ENCODE results near the gene HTT. TPM values are rescaled to one million over a fixed set of nuclear protein-coding genes. Genes with fewer than 3 reads are reported as not detected.

HTT gene
- total and polyA plus RNA-seq, 10 donors: 10.0 to 124 (median 84.4) TPM

DNA sequence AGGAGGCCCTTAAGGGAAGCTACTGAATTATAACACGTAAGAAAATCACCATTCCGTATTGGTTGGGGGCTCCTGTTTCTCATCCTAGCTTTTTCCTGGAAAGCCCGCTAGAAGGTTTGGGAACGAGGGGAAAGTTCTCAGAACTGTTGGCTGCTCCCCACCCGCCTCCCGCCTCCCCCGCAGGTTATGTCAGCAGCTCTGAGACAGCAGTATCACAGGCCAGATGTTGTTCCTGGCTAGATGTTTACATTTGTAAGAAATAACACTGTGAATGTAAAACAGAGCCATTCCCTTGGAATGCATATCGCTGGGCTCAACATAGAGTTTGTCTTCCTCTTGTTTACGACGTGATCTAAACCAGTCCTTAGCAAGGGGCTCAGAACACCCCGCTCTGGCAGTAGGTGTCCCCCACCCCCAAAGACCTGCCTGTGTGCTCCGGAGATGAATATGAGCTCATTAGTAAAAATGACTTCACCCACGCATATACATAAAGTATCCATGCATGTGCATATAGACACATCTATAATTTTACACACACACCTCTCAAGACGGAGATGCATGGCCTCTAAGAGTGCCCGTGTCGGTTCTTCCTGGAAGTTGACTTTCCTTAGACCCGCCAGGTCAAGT is 167.5 kb downstream of the HTT start:
- H3K27ac ChIP-seq: no peak overlapping the region
- intact Hi-C loops (cut with DNase I; ENCODE audit: low total_unique reads): no loop called here
- 84 to 89% (median 89%) methylated on average over 17 of the region's 17 CpGs for WGBS, 5 donors
- TF ChIP-seq, protein P1, sequence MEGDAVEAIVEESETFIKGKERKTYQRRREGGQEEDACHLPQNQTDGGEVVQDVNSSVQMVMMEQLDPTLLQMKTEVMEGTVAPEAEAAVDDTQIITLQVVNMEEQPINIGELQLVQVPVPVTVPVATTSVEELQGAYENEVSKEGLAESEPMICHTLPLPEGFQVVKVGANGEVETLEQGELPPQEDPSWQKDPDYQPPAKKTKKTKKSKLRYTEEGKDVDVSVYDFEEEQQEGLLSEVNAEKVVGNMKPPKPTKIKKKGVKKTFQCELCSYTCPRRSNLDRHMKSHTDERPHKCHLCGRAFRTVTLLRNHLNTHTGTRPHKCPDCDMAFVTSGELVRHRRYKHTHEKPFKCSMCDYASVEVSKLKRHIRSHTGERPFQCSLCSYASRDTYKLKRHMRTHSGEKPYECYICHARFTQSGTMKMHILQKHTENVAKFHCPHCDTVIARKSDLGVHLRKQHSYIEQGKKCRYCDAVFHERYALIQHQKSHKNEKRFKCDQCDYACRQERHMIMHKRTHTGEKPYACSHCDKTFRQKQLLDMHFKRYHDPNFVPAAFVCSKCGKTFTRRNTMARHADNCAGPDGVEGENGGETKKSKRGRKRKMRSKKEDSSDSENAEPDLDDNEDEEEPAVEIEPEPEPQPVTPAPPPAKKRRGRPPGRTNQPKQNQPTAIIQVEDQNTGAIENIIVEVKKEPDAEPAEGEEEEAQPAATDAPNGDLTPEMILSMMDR (IDR thresholded peaks at IDR 0.05 in 8 of 11, conservative IDR thresholded peaks at IDR 0.05 in 3 of 11): no peak
- no peak for TF ChIP-seq POLR2A (IDR thresholded peaks at IDR 0.05)
- no peak for TF ChIP-seq POLR2AphosphoS5 (IDR thresholded peaks at IDR 0.05)
- H3K27me3 ChIP-seq (replicated peaks in 1 of 7): no peaks in the 10 kb centered on the region
- peaks cover 0 to 84% (median 46%) of the 10 kb centered on the region in 6 donors for H3K36me3 ChIP-seq
- peaks cover 0 to 4% (median 0%) of the 10 kb centered on the region in 6 donors for H3K4me1 ChIP-seq
- no peak overlapping the region for H3K4me3 ChIP-seq
- DNase-seq: no peak
- H3K9me3 ChIP-seq: no peaks in the 10 kb centered on the region

DNA sequence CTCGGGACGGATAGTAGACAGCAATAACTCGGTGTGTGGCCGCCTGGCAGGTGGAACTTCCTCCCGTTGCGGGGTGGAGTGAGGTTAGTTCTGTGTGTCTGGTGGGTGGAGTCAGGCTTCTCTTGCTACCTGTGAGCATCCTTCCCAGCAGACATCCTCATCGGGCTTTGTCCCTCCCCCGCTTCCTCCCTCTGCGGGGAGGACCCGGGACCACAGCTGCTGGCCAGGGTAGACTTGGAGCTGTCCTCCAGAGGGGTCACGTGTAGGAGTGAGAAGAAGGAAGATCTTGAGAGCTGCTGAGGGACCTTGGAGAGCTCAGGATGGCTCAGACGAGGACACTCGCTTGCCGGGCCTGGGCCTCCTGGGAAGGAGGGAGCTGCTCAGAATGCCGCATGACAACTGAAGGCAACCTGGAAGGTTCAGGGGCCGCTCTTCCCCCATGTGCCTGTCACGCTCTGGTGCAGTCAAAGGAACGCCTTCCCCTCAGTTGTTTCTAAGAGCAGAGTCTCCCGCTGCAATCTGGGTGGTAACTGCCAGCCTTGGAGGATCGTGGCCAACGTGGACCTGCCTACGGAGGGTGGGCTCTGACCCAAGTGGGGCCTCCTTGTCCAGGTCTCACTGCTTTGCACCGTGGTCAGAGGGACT is 168.8 kb downstream of the HTT start:
- H3K36me3 ChIP-seq: peaks cover 0 to 72% (median 35%) of the 10 kb centered on the region in 6 donors
- no peaks in the 10 kb centered on the region for H3K9me3 ChIP-seq
- H3K27me3 ChIP-seq (replicated peaks in 1 of 7): no peaks in the 10 kb centered on the region
- DNase-seq: no peak
- H3K27ac ChIP-seq: no peak overlapping the region
- 73 to 82% (median 82%) methylated on average over 11 to 23 of the region's 23 CpGs for WGBS, 5 donors
- no peak overlapping the region for H3K4me3 ChIP-seq
- intact Hi-C loops (cut with DNase I; ENCODE audit: low total_unique reads): no loop called here
- H3K4me1 ChIP-seq: peaks cover 0 to 4% (median 0%) of the 10 kb centered on the region in 6 donors
- TF ChIP-seq POLR2AphosphoS5 (IDR thresholded peaks at IDR 0.05) (peak in 1 of 3 donors; percentile 33), POLR2A (IDR thresholded peaks at IDR 0.05) (no peak)

DNA sequence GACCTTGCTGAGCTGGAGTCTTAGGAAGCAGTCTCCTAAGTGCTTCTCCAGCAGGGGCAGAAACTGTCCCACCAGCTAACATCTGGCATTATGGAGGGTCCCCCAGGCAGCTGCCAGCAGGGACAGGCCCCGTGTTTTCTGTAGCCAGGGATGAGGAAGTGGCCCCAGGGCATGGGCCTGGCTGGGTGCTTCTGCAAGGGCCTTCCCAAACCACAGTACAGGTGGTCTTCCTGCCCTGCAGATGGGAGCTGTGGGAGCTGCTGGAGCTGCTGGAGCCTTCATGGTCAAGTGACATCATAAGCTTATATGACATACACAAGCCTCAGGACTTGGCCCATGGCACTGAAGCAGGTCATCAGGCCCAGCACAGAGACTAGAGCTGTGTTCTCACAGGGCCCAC is 169.5 kb downstream of the HTT start:
- intact Hi-C loops (cut with DNase I; ENCODE audit: low total_unique reads): no loop called here
- TF ChIP-seq POLR2A (IDR thresholded peaks at IDR 0.05): no peak
- TF ChIP-seq POLR2AphosphoS5 (IDR thresholded peaks at IDR 0.05): no peak
- TF ChIP-seq, protein P1 (IDR thresholded peaks at IDR 0.05 in 8 of 11, conservative IDR thresholded peaks at IDR 0.05 in 3 of 11): no peak
- no peak overlapping the region for H3K4me3 ChIP-seq
- DNase-seq: no peak
- H3K27me3 ChIP-seq (replicated peaks in 1 of 7): no peaks in the 10 kb centered on the region
- no peaks in the 10 kb centered on the region for H3K9me3 ChIP-seq
- WGBS, 5 donors: 19 to 20% (median 20%) methylated on average over 1 of the region's 1 CpG
- no peak overlapping the region for H3K27ac ChIP-seq
- H3K4me1 ChIP-seq: peaks cover 0 to 4% (median 0%) of the 10 kb centered on the region in 6 donors
- peaks cover 0 to 64% (median 27%) of the 10 kb centered on the region in 6 donors for H3K36me3 ChIP-seq

GRCh38 chr4:3244747-3245146 is 170.3 kb downstream of the HTT start:
- 85 to 95% (median 92%) methylated on average over 8 to 9 of the region's 9 CpGs for WGBS, 5 donors
- Histone ChIP-seq H3K36me3 (peaks cover 0 to 57% (median 20%) of the 10 kb centered on the region in 6 donors), H3K9me3 (no peaks in the 10 kb centered on the region), H3K4me3 (no peak overlapping the region), H3K4me1 (peaks cover 0 to 4% (median 0%) of the 10 kb centered on the region in 6 donors), H3K27me3 (replicated peaks in 1 of 7) (no peaks in the 10 kb centered on the region), H3K27ac (no peak overlapping the region)
- TF ChIP-seq POLR2A (IDR thresholded peaks at IDR 0.05) (no peak), POLR2AphosphoS5 (IDR thresholded peaks at IDR 0.05) (no peak)
- TF ChIP-seq, protein P1 (IDR thresholded peaks at IDR 0.05 in 8 of 11, conservative IDR thresholded peaks at IDR 0.05 in 3 of 11): no peak
- no peak for DNase-seq
- intact Hi-C loops (cut with DNase I; ENCODE audit: low total_unique reads): no loop called here

Data from spleen (tissue), 11 donors.